ENCODE measurements around the gene CCDC172.
"Not testable (repeated sequence)": the region's sequence is repeated elsewhere in the genome, so short reads cannot be mapped to it uniquely, and the experiment has no call there.

Gene CCDC172

GRCh38 chr10:116336866-116337265, 12.6 kb downstream of the CCDC172 start:
- DNase-seq (ENCODE audit: low read depth in 2 of 2), result no peak

- DNase-seq (ENCODE audit: low read depth in 2 of 2), result no peak
Measured at GRCh38 chr10:116352125-116352524, 27.9 kb downstream of the CCDC172 start.

GRCh38 chr10:116353817-116354216, 29.6 kb downstream of the CCDC172 start:
- no peak for DNase-seq (ENCODE audit: low read depth in 2 of 2)

- no peak for DNase-seq (ENCODE audit: low read depth in 2 of 2)
Measured at GRCh38 chr10:116355341-116355740, 31.1 kb downstream of the CCDC172 start.

- DNase-seq (ENCODE audit: low read depth in 2 of 2), result no peak
Measured at GRCh38 chr10:116356833-116357232, 32.6 kb downstream of the CCDC172 start.

GRCh38 chr10:116364868-116365267, 40.6 kb downstream of the CCDC172 start:
- DNase-seq (ENCODE audit: low read depth in 2 of 2), result no peak

GRCh38 chr10:116371737-116372136, 47.5 kb downstream of the CCDC172 start:
- DNase-seq (ENCODE audit: low read depth in 2 of 2), result no peak

- no peak for DNase-seq (ENCODE audit: low read depth in 2 of 2)
Measured at GRCh38 chr10:116382290-116382689, 58.0 kb downstream of the CCDC172 start.

- DNase-seq (ENCODE audit: low read depth in 2 of 2), result no peak
Measured at GRCh38 chr10:116385311-116385710, 61.1 kb downstream of the CCDC172 start.

GRCh38 chr10:116385994-116386809, 62.0 kb downstream of the CCDC172 start:
- DNase-seq (ENCODE audit: low read depth in 2 of 2), result no peak

GRCh38 chr10:116393246-116393831, 69.1 kb downstream of the CCDC172 start:
- DNase-seq (ENCODE audit: low read depth in 2 of 2), result not testable (repeated sequence)

GRCh38 chr10:116395223-116395985, 71.2 kb downstream of the CCDC172 start:
- no peak for DNase-seq (ENCODE audit: low read depth in 2 of 2)

- DNase-seq (ENCODE audit: low read depth in 2 of 2), result no peak
Measured at GRCh38 chr10:116398224-116398623, 74.0 kb downstream of the CCDC172 start.

- no peak for DNase-seq (ENCODE audit: low read depth in 2 of 2)
Measured at GRCh38 chr10:116402858-116403257, 78.6 kb downstream of the CCDC172 start.

GRCh38 chr10:116403740-116404250, 79.5 kb downstream of the CCDC172 start:
- no peak for DNase-seq (ENCODE audit: low read depth in 2 of 2)

GRCh38 chr10:116408719-116409118, 84.5 kb downstream of the CCDC172 start:
- DNase-seq (ENCODE audit: low read depth in 2 of 2), result no peak

- no peak for DNase-seq (ENCODE audit: low read depth in 2 of 2)
Measured at GRCh38 chr10:116410351-116410750, 86.1 kb downstream of the CCDC172 start.

GRCh38 chr10:116417821-116418220, 93.6 kb downstream of the CCDC172 start:
- no peak for DNase-seq (ENCODE audit: low read depth in 2 of 2)

- DNase-seq (ENCODE audit: low read depth in 2 of 2), result no peak
Measured at GRCh38 chr10:116418389-116418788, 94.1 kb downstream of the CCDC172 start.

GRCh38 chr10:116421815-116422214, 97.6 kb downstream of the CCDC172 start:
- no peak for DNase-seq (ENCODE audit: low read depth in 2 of 2)

GRCh38 chr10:116427671-116428070, 103.4 kb downstream of the CCDC172 start, which contains the start of gene PNLIPRP3:
TSS of gene PNLIPRP3 (plus strand) at chr10:116427847. CDS start at chr10:116428013, 166 bp downstream.
- DNase-seq (ENCODE audit: low read depth in 2 of 2), result no peak

- no peak for DNase-seq (ENCODE audit: low read depth in 2 of 2)
Measured at GRCh38 chr10:116429288-116429977, 105.2 kb downstream of the CCDC172 start.

Measured in stimulated activated CD8-positive, alpha-beta memory T cell treated with anti-CD3 and anti-CD28 coated beads, Interleukin-7, amount 100 ng/mL, for 4 hours (primary cell).